Measurements from ENCODE around the gene CD84. TPM values are rescaled to one million over a fixed set of nuclear protein-coding genes. Genes with fewer than 3 reads are reported as not detected.
"Not testable (repeated sequence)": the region's sequence is repeated elsewhere in the genome, so short reads cannot be mapped to it uniquely, and the experiment has no call there.

The CD84 gene
- total RNA-seq, 4 donors from 2014 or later, result 2.4 to 12.0 (median 6.2) TPM

GRCh38 chr1:160565564-160565963, 13.7 kb downstream of the CD84 start:
- no peak for DNase-seq (ENCODE audit: low spot score in 2 of 2)
- Histone ChIP-seq H3K36me3 (no peaks in the 10 kb centered on the region), H3K27me3 (no peaks in the 10 kb centered on the region), H3K4me1 (peaks cover 0 to 4% (median 1%) of the 10 kb centered on the region in 4 donors), H3K27ac (no peak overlapping the region), H3K9me3 (peaks cover 0 to 8% (median 0%) of the 10 kb centered on the region in 4 donors), H3K4me3 (no peak overlapping the region)
- 54% methylated on average over 4 of the region's 4 CpGs for WGBS, 2 donors
- TF ChIP-seq EP300 (IDR thresholded peaks at IDR 0.05) (no peak), POLR2A (IDR thresholded peaks at IDR 0.05) (no peak), CTCF (IDR thresholded peaks at IDR 0.05) (no peak)

GRCh38 chr1:160563230-160563629, 16.1 kb downstream of the CD84 start:
- H3K4me1 ChIP-seq; H3K27ac ChIP-seq; H3K27me3 ChIP-seq; DNase-seq (ENCODE audit: low spot score in 2 of 2); H3K9me3 ChIP-seq; H3K36me3 ChIP-seq; H3K4me3 ChIP-seq: not testable (repeated sequence)
- WGBS, 2 donors, result 76 to 91% methylated on average over 1 of the region's 1 CpG

GRCh38 chr1:160562745-160563144, 16.6 kb downstream of the CD84 start:
- not testable (repeated sequence) for H3K27ac ChIP-seq; H3K9me3 ChIP-seq; H3K4me1 ChIP-seq; H3K36me3 ChIP-seq; DNase-seq (ENCODE audit: low spot score in 2 of 2); H3K4me3 ChIP-seq; H3K27me3 ChIP-seq
- 74 to 88% methylated on average over 2 of the region's 2 CpGs for WGBS, 2 donors

DNA sequence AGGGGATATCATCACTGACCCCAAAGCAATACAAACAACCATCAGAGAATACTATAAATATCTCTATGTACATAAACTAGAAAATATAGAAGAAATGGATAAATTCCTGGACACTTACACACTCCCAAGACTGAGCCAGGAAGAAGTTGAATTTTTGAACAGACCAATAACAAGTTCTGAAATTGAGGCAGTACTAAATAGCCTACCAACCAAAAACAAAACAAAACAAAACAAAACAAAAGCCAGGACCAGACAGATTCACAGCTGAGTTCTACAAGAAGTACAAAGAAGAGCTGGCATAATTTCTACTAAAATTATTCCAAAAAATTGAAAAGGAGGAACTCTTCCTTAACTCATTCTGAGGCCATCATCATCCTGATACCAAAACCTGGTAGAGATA, 18.5 kb downstream of the CD84 start:
- Histone ChIP-seq H3K27ac (no peak overlapping the region), H3K36me3 (no peaks in the 10 kb centered on the region), H3K27me3 (no peaks in the 10 kb centered on the region), H3K4me1 (peaks cover 0 to 2% (median 0%) of the 10 kb centered on the region in 4 donors), H3K9me3 (peaks cover 0 to 8% (median 0%) of the 10 kb centered on the region in 4 donors), H3K4me3 (no peak overlapping the region)
- no peak for DNase-seq (ENCODE audit: low spot score in 2 of 2)
- no peak for TF ChIP-seq EP300 (IDR thresholded peaks at IDR 0.05)
- TF ChIP-seq CTCF (IDR thresholded peaks at IDR 0.05), result no peak
- TF ChIP-seq POLR2A (IDR thresholded peaks at IDR 0.05), result no peak

DNA sequence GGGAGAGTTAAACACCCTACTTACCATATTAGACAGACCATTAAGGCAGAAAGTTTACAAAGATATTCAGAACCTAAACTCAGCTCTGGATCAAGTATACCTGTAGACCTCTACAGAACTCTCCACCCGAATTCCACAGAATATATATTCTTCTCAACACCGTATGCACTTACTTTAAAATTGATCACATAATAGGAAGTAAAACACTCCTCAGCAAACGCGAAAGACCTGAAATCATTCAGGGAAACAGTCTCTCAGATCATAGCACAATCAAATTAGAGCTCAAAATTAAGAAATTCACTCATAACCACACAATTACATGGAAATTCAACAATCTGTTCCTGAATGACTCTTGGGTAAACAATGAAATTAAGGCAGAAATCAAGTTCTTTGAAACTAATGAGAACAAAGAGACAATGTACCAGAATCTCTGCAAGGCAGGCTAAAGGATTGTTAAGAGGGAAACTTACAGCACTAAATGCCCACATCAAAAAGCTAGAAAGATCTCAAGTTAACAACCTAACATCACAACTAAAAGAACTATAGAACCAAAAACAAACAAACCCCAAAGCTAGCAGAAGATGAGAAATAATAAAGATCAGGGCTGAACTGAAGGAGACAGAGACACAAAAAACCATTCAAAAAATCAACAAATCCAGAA, 19.1 kb downstream of the CD84 start:
- H3K9me3 ChIP-seq, result peaks cover 0 to 8% (median 0%) of the 10 kb centered on the region in 4 donors
- no peak overlapping the region for H3K4me3 ChIP-seq
- no peak overlapping the region for H3K27ac ChIP-seq
- no peak for TF ChIP-seq CTCF (IDR thresholded peaks at IDR 0.05)
- TF ChIP-seq EP300 (IDR thresholded peaks at IDR 0.05), result no peak
- TF ChIP-seq POLR2A (IDR thresholded peaks at IDR 0.05), result no peak
- no peaks in the 10 kb centered on the region for H3K4me1 ChIP-seq
- WGBS, 2 donors, result 75 to 85% methylated on average over 4 of the region's 4 CpGs
- no peaks in the 10 kb centered on the region for H3K27me3 ChIP-seq
- H3K36me3 ChIP-seq, result no peaks in the 10 kb centered on the region
- DNase-seq (ENCODE audit: low spot score in 2 of 2), result no peak

- H3K27me3 ChIP-seq; H3K36me3 ChIP-seq; H3K4me1 ChIP-seq; H3K27ac ChIP-seq; H3K4me3 ChIP-seq; DNase-seq (ENCODE audit: low spot score in 2 of 2); H3K9me3 ChIP-seq: not testable (repeated sequence)
- 86 to 87% methylated on average over 3 of the region's 3 CpGs for WGBS, 2 donors
Measured at GRCh38 chr1:160559437-160559836, 19.9 kb downstream of the CD84 start.
